HEK293 (cell line): ENCODE data around the gene PRSS35.

Experiments used
- CTCF ChIA-PET: fragments of 350-600 bp; formaldehyde crosslinking; extraction: SDS; loops from one replicate; lab custom pipeline; 2021; ENCODE audit warnings: antibody characterized with exemption; lab: Yijun Ruan, JAX
- POLR2A ChIA-PET: fragments of 300-600 bp; formaldehyde crosslinking; extraction: SDS; loops from one replicate; lab custom pipeline; 2020; ENCODE audit warnings: antibody characterized with exemption, inconsistent platforms; lab: Yijun Ruan, JAX
- H3K27ac ChIP-seq: fragments of 200-500 bp; sonication (Bioruptor generic); 2 replicates; pipeline ENCODE4 v1.5.1; 2014; ENCODE audit warnings: low read depth, low read length, control low read depth, inconsistent platforms; ENCODE audit errors: extremely low read depth
- H3K36me3 ChIP-seq, 2 experiments: fragments of 200-500 bp in 1 of 2; sonication (Bioruptor generic) in 1 of 2; 1 replicate in 1 of 2; 2 replicates in 1 of 2; pipeline ENCODE4 v1.5.1; 2014 to 2017; ENCODE audit warnings: inconsistent platforms in 2 of 2, low read length in 2 of 2; ENCODE audit not compliant: control insufficient read depth in 2 of 2, insufficient read depth in 1 of 2
- H3K4me1 ChIP-seq: fragments of 200-500 bp; sonication (Bioruptor generic); 2 replicates; pipeline ENCODE4 v1.5.1; 2014; ENCODE audit warnings: mild to moderate bottlenecking, low read length, inconsistent platforms; ENCODE audit not compliant: control insufficient read depth, insufficient read depth
- H3K4me3 ChIP-seq: 2 replicates; pipeline ENCODE4 v1.5.1; 2011; ENCODE audit warnings: low read depth, mild to moderate bottlenecking, control low read depth, low read length, moderate library complexity
- H3K9me3 ChIP-seq: fragments of 200-500 bp; sonication (Bioruptor generic); 2 replicates; pipeline ENCODE4 v1.5.1; 2014; ENCODE audit warnings: low read depth, low read length, inconsistent platforms; ENCODE audit not compliant: control insufficient read depth, insufficient read depth
- HOXC10 ChIP-seq: sonication (generic); formaldehyde crosslinking; IDR thresholded peaks from 2 replicates; pipeline ENCODE4 v1.8.1; 2023; ENCODE audit warnings: mild to moderate bottlenecking, missing genetic modification reagents
- HOXD13 ChIP-seq: sonication (generic); formaldehyde crosslinking; IDR thresholded peaks from 2 replicates; pipeline ENCODE4 v1.8.0; 2022; ENCODE audit warnings: missing genetic modification reagents, borderline replicate concordance
- IKZF3 ChIP-seq: fragments of 450-650 bp; IDR thresholded peaks from 2 replicates; pipeline ENCODE4 v1.5.0; 2018; ENCODE audit warnings: missing biosample characterization, mild to moderate bottlenecking, missing genetic modification characterization, moderate library complexity
- KLF1 ChIP-seq: fragments of 450-650 bp; formaldehyde crosslinking; IDR thresholded peaks from 2 replicates; pipeline ENCODE4 v1.5.1; 2016; ENCODE audit warnings: missing biosample characterization, missing genetic modification characterization
- MZF1 ChIP-seq: fragments of 450-650 bp; formaldehyde crosslinking; IDR thresholded peaks from 2 replicates; pipeline ENCODE4 v1.5.1; 2017; ENCODE audit warnings: missing biosample characterization, missing genetic modification characterization, borderline replicate concordance
- WT1 ChIP-seq: fragments of 450-650 bp; formaldehyde crosslinking; IDR thresholded peaks from 2 replicates; pipeline ENCODE4 v1.5.1; 2016; ENCODE audit warnings: missing biosample characterization, missing genetic modification characterization
- ZBTB1 ChIP-seq: fragments of 450-650 bp; formaldehyde crosslinking; IDR thresholded peaks from 2 replicates; pipeline ENCODE4 v1.5.1; 2016; ENCODE audit warnings: missing biosample characterization, missing genetic modification characterization
- ZNF391 ChIP-seq: fragments of 450-650 bp; formaldehyde crosslinking; IDR thresholded peaks from 2 replicates; pipeline ENCODE4 v1.5.1; 2016; ENCODE audit warnings: low read depth, missing biosample characterization, missing genetic modification characterization, borderline replicate concordance
- ZNF571 ChIP-seq: fragments of 450-650 bp; formaldehyde crosslinking; IDR thresholded peaks from 2 replicates; pipeline ENCODE4 v1.5.0; 2017; ENCODE audit warnings: missing biosample characterization, missing genetic modification characterization
- ZNF600 ChIP-seq: fragments of 450-650 bp; formaldehyde crosslinking; IDR thresholded peaks from 2 replicates; pipeline ENCODE4 v1.5.1; 2016; ENCODE audit warnings: missing biosample characterization, missing genetic modification characterization
- ZNF629 ChIP-seq: fragments of 450-650 bp; formaldehyde crosslinking; IDR thresholded peaks from 2 replicates; pipeline ENCODE4 v1.5.1; 2017; ENCODE audit warnings: missing biosample characterization, missing genetic modification characterization
- ZNF76 ChIP-seq: fragments of 450-650 bp; formaldehyde crosslinking; IDR thresholded peaks from 2 replicates; pipeline ENCODE4; 2016; ENCODE audit warnings: low read depth, missing biosample characterization, missing genetic modification characterization, borderline replicate concordance
- TF ChIP-seq, protein P1 (sequence below): fragments of 450-650 bp; formaldehyde crosslinking; IDR thresholded peaks from 2 replicates; pipeline ENCODE4 v1.5.1; 2017; ENCODE audit warnings: missing biosample characterization, missing genetic modification characterization
- TF ChIP-seq, protein P2 (sequence below): fragments of 450-650 bp; formaldehyde crosslinking; IDR thresholded peaks from 2 replicates; pipeline ENCODE4; 2016; ENCODE audit warnings: missing biosample characterization, missing genetic modification characterization
- TF ChIP-seq, protein P3 (sequence below): fragments of 450-650 bp; IDR thresholded peaks from 2 replicates; pipeline ENCODE4 v1.5.1; 2018; ENCODE audit warnings: missing biosample characterization, missing genetic modification characterization
- TF ChIP-seq, protein P4 (sequence below): fragments of 450-650 bp; formaldehyde crosslinking; IDR thresholded peaks from 2 replicates; pipeline ENCODE4 v1.5.1; 2016; ENCODE audit warnings: missing biosample characterization, missing genetic modification characterization
- TF ChIP-seq, protein P5 (sequence below): fragments of 450-650 bp; formaldehyde crosslinking; IDR thresholded peaks from 2 replicates; pipeline ENCODE4 v1.5.1; 2016; ENCODE audit warnings: missing biosample characterization, missing genetic modification characterization
- TF ChIP-seq, protein P6 (sequence below): fragments of 450-650 bp; formaldehyde crosslinking; IDR thresholded peaks from 2 replicates; pipeline ENCODE4 v1.5.1; 2016; ENCODE audit warnings: missing biosample characterization, missing genetic modification characterization
- TF ChIP-seq, protein P7 (sequence below): fragments of 450-650 bp; formaldehyde crosslinking; IDR thresholded peaks from 2 replicates; pipeline ENCODE4 v1.5.1; 2017; ENCODE audit warnings: missing biosample characterization, missing genetic modification characterization
- TF ChIP-seq, protein P8 (sequence below): fragments of 450-650 bp; formaldehyde crosslinking; IDR thresholded peaks from 2 replicates; pipeline ENCODE4 v1.5.1; 2016; ENCODE audit warnings: missing biosample characterization, missing genetic modification characterization

The PRSS35 gene

DNA sequence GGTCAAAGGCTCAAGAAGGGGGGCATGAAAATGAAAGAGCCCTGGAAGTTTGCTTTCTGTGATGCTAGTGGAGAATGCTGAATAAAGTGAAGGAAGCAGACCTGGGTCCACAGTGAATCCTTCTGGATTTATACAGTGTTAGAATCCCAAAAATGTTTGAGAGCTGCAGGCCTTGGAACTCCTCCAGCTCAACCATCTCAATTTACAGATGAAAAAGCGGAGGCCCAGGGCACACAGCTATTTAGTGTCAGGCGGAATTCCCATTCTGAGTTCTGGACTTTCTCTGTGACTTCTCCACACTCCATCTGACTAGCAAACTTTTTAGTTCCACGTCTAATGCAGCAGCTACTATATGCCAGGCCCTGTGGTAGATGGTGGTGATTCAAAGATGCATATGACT lies 1.5 kb upstream of the PRSS35 start:
- ChIA-PET POLR2A (no interaction called here), CTCF (interaction anchor here (0.6 to 8.1 kb wide), 16 partner anchors 10 to 1201 kb away, joined by 3 to 248 read pairs (median 4); partner anchors contain the start of genes DOP1A and UBE3D)
- TF ChIP-seq, protein P1, sequence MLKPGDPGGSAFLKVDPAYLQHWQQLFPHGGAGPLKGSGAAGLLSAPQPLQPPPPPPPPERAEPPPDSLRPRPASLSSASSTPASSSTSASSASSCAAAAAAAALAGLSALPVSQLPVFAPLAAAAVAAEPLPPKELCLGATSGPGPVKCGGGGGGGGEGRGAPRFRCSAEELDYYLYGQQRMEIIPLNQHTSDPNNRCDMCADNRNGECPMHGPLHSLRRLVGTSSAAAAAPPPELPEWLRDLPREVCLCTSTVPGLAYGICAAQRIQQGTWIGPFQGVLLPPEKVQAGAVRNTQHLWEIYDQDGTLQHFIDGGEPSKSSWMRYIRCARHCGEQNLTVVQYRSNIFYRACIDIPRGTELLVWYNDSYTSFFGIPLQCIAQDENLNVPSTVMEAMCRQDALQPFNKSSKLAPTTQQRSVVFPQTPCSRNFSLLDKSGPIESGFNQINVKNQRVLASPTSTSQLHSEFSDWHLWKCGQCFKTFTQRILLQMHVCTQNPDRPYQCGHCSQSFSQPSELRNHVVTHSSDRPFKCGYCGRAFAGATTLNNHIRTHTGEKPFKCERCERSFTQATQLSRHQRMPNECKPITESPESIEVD (tag by site-specific recombination) = no peak
- no peak for TF ChIP-seq MZF1
- TF ChIP-seq, protein P2, sequence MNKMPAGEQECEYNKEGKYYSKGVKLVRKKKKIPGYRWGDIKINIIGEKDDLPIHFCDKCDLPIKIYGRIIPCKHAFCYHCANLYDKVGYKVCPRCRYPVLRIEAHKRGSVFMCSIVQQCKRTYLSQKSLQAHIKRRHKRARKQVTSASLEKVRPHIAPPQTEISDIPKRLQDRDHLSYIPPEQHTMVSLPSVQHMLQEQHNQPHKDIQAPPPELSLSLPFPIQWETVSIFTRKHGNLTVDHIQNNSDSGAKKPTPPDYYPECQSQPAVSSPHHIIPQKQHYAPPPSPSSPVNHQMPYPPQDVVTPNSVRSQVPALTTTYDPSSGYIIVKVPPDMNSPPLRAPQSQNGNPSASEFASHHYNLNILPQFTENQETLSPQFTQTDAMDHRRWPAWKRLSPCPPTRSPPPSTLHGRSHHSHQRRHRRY (tag by site-specific recombination) = no peak
- TF ChIP-seq ZNF571 (tag by site-specific recombination) = no peak
- TF ChIP-seq, protein P3, sequence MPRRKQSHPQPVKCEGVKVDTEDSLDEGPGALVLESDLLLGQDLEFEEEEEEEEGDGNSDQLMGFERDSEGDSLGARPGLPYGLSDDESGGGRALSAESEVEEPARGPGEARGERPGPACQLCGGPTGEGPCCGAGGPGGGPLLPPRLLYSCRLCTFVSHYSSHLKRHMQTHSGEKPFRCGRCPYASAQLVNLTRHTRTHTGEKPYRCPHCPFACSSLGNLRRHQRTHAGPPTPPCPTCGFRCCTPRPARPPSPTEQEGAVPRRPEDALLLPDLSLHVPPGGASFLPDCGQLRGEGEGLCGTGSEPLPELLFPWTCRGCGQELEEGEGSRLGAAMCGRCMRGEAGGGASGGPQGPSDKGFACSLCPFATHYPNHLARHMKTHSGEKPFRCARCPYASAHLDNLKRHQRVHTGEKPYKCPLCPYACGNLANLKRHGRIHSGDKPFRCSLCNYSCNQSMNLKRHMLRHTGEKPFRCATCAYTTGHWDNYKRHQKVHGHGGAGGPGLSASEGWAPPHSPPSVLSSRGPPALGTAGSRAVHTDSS (tag by site-specific recombination) = no peak
- TF ChIP-seq ZBTB1 (tag by site-specific recombination) = no peak
- TF ChIP-seq, protein P4, sequence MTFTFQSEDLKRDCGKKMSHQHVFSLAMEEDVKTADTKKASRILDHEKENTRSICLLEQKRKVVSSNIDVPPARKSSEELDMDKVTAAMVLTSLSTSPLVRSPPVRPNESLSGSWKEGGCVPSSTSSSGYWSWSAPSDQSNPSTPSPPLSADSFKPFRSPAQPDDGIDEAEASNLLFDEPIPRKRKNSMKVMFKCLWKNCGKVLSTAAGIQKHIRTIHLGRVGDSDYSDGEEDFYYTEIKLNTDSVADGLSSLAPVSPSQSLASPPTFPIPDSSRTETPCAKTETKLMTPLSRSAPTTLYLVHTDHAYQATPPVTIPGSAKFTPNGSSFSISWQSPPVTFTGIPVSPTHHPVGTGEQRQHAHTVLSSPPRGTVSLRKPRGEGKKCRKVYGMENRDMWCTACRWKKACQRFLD (tag by site-specific recombination) = no peak
- no peak for TF ChIP-seq IKZF3 (tag by site-specific recombination)
- no peak for TF ChIP-seq ZNF629 (tag by site-specific recombination)
- no peaks in the 10 kb centered on the region for H3K4me1 ChIP-seq
- no peaks in the 10 kb centered on the region for H3K9me3 ChIP-seq
- no peaks in the 10 kb centered on the region for H3K36me3 ChIP-seq
- H3K27ac ChIP-seq = no peak overlapping the region
- no peak overlapping the region for H3K4me3 ChIP-seq

DNA sequence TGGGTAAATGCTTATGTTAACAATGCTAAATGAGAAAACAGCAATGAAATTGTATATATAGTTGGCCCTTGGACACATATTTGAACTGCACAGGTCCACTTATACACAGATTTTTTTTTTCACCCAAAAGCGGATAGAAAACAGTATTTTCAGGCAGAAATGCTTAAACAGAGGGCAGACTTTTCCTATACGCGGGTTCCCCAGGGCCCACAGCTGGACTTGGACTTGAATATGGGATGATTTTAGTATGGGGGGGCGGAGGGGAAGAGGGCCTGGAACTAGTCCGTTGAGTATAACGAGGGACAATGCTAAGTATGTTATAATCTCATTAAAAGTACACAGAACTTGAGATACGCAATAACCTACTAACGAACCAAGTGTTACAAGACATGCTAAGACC lies 1.1 kb upstream of the PRSS35 start:
- no peak overlapping the region for H3K4me3 ChIP-seq
- no peaks in the 10 kb centered on the region for H3K36me3 ChIP-seq
- H3K27ac ChIP-seq = no peak overlapping the region
- ChIA-PET POLR2A (interaction anchor here (0.7 to 2.0 kb wide), 2 partner anchors 31 to 446 kb away, joined by 3 to 11 read pairs; partner anchors contain the start of gene UBE3D), CTCF (interaction anchor here (0.6 to 8.1 kb wide), 38 partner anchors 8 to 840 kb away, joined by 3 to 248 read pairs (median 4); partner anchors contain the start of genes DOP1A and UBE3D)
- no peaks in the 10 kb centered on the region for H3K9me3 ChIP-seq
- H3K4me1 ChIP-seq = no peaks in the 10 kb centered on the region
- TF ChIP-seq, protein P5, sequence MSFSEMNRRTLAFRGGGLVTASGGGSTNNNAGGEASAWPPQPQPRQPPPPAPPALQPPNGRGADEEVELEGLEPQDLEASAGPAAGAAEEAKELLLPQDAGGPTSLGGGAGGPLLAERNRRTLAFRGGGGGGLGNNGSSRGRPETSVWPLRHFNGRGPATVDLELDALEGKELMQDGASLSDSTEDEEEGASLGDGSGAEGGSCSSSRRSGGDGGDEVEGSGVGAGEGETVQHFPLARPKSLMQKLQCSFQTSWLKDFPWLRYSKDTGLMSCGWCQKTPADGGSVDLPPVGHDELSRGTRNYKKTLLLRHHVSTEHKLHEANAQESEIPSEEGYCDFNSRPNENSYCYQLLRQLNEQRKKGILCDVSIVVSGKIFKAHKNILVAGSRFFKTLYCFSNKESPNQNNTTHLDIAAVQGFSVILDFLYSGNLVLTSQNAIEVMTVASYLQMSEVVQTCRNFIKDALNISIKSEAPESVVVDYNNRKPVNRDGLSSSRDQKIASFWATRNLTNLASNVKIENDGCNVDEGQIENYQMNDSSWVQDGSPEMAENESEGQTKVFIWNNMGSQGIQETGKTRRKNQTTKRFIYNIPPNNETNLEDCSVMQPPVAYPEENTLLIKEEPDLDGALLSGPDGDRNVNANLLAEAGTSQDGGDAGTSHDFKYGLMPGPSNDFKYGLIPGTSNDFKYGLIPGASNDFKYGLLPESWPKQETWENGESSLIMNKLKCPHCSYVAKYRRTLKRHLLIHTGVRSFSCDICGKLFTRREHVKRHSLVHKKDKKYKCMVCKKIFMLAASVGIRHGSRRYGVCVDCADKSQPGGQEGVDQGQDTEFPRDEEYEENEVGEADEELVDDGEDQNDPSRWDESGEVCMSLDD (tag by site-specific recombination) = no peak
- TF ChIP-seq, protein P6, sequence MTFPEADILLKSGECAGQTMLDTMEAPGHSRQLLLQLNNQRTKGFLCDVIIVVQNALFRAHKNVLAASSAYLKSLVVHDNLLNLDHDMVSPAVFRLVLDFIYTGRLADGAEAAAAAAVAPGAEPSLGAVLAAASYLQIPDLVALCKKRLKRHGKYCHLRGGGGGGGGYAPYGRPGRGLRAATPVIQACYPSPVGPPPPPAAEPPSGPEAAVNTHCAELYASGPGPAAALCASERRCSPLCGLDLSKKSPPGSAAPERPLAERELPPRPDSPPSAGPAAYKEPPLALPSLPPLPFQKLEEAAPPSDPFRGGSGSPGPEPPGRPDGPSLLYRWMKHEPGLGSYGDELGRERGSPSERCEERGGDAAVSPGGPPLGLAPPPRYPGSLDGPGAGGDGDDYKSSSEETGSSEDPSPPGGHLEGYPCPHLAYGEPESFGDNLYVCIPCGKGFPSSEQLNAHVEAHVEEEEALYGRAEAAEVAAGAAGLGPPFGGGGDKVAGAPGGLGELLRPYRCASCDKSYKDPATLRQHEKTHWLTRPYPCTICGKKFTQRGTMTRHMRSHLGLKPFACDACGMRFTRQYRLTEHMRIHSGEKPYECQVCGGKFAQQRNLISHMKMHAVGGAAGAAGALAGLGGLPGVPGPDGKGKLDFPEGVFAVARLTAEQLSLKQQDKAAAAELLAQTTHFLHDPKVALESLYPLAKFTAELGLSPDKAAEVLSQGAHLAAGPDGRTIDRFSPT = no peak
- no peak for TF ChIP-seq KLF1 (tag by site-specific recombination)
- no peak for TF ChIP-seq WT1 (tag by site-specific recombination)
- TF ChIP-seq, protein P7, sequence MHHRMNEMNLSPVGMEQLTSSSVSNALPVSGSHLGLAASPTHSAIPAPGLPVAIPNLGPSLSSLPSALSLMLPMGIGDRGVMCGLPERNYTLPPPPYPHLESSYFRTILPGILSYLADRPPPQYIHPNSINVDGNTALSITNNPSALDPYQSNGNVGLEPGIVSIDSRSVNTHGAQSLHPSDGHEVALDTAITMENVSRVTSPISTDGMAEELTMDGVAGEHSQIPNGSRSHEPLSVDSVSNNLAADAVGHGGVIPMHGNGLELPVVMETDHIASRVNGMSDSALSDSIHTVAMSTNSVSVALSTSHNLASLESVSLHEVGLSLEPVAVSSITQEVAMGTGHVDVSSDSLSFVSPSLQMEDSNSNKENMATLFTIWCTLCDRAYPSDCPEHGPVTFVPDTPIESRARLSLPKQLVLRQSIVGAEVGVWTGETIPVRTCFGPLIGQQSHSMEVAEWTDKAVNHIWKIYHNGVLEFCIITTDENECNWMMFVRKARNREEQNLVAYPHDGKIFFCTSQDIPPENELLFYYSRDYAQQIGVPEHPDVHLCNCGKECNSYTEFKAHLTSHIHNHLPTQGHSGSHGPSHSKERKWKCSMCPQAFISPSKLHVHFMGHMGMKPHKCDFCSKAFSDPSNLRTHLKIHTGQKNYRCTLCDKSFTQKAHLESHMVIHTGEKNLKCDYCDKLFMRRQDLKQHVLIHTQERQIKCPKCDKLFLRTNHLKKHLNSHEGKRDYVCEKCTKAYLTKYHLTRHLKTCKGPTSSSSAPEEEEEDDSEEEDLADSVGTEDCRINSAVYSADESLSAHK (tag by site-specific recombination) = no peak
- no peak for TF ChIP-seq HOXC10 (CRISPR knock-in tag)
- TF ChIP-seq ZNF391 (tag by site-specific recombination) = no peak
- TF ChIP-seq ZNF76 (tag by site-specific recombination) = no peak
- TF ChIP-seq, protein P8, sequence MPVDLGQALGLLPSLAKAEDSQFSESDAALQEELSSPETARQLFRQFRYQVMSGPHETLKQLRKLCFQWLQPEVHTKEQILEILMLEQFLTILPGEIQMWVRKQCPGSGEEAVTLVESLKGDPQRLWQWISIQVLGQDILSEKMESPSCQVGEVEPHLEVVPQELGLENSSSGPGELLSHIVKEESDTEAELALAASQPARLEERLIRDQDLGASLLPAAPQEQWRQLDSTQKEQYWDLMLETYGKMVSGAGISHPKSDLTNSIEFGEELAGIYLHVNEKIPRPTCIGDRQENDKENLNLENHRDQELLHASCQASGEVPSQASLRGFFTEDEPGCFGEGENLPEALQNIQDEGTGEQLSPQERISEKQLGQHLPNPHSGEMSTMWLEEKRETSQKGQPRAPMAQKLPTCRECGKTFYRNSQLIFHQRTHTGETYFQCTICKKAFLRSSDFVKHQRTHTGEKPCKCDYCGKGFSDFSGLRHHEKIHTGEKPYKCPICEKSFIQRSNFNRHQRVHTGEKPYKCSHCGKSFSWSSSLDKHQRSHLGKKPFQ (tag by site-specific recombination) = no peak
- TF ChIP-seq ZNF600 = no peak
- no peak for TF ChIP-seq HOXD13 (CRISPR knock-in tag)
